Bronchial epithelial cell (primary cell): Measurements from ENCODE around the gene MEG3. TPM values are rescaled to one million over a fixed set of nuclear protein-coding genes. Genes with fewer than 3 reads are reported as not detected.
"Not testable (repeated sequence)": the region's sequence is repeated elsewhere in the genome, so short reads cannot be mapped to it uniquely, and the experiment has no call there.

Experiments
- DNase-seq: peaks from one replicate; pipeline ENCODE4 v3.0.0-alpha.2; 2010; ENCODE audit warnings: low read depth
- FAIRE-seq: peaks from 2 replicates; lab custom pipeline; 2011; peaks lifted over from hg19 to GRCh38; lab: Jason Lieb, UNC
- H3K27me3 ChIP-seq: 2 replicates; pipeline ENCODE4 v1.5.1; 2011; ENCODE audit warnings: low read length; ENCODE audit not compliant: control insufficient read depth, insufficient read depth
- H3K36me3 ChIP-seq: 2 replicates; pipeline ENCODE4 v1.5.1; 2011; ENCODE audit warnings: low read length; ENCODE audit not compliant: control insufficient read depth, insufficient read depth
- H3K4me3 ChIP-seq: 2 replicates; pipeline ENCODE4 v1.5.1; 2011; ENCODE audit warnings: mild to moderate bottlenecking, low read depth, low read length, control low read depth
- CTCF ChIP-seq: IDR thresholded peaks from 2 replicates; pipeline ENCODE4 v1.5.1; 2011; ENCODE audit warnings: mild to moderate bottlenecking, moderate library complexity, low read length, control low read depth, inconsistent platforms; ENCODE audit not compliant: insufficient read depth, severe bottlenecking
- total RNA-seq: library from RNA; depleted of rRNA; stranded (reverse); fragments of >200 nt; gene quantifications from 2 replicates; pipeline ENCODE4 v1.2.1, GENCODE V29; 2014

The MEG3 gene
- total RNA-seq, 1 donor from 2014 or later, result 3.7 TPM

DNA sequence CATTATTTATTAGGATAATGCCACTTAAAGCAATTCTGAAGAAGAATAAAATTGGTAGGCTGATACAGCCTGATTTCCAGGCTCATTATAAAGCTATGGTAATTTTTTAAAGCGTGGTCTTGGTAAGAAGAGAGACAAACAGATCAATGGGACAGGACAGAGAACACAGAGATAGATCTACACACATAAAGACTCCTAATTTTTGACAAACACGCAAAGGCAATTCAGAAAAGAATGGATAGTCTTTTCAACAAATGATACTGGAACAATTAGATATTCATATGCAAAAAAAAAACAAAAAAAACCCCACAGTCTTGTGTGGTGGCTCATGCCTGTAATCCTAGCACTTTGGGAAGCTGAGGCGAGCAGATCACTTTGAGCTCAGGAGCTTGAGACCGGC lies 25.9 kb upstream of the MEG3 start:
- no peaks in the 10 kb centered on the region for H3K27me3 ChIP-seq
- H3K36me3 ChIP-seq, result no peaks in the 10 kb centered on the region
- no peak for DNase-seq
- H3K4me3 ChIP-seq, result no peak overlapping the region
- FAIRE-seq, result no peak
- TF ChIP-seq CTCF, result no peak

DNA sequence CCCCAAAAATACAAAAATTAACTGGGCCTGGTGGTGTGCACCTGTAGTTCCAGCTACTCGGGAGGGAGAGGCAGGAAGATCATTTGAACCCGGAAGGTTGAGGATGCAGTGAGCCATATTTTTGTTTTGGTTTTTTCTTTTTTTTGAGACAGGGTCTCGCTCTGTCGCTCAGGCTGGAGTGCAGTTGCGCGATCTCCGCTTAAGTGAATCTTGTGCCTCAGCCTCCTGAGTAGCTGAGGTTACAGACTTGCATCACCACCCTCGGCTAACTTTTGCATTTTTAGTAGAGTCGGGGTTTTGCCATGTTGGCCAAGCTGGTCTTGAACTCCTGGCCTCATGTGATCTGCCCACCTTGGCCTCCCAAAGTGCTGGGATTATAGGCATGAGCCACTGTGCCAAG lies 24.5 kb upstream of the MEG3 start:
- not testable (repeated sequence) for H3K4me3 ChIP-seq, H3K36me3 ChIP-seq, FAIRE-seq, H3K27me3 ChIP-seq, DNase-seq

GRCh38 chr14:100802179-100802578 lies 23.7 kb upstream of the MEG3 start:
- DNase-seq, result no peak
- Histone ChIP-seq H3K27me3 (no peaks in the 10 kb centered on the region), H3K4me3 (no peak overlapping the region), H3K36me3 (no peaks in the 10 kb centered on the region)
- FAIRE-seq, result no peak
- TF ChIP-seq CTCF, result no peak

GRCh38 chr14:100802766-100803165 lies 23.2 kb upstream of the MEG3 start:
- Histone ChIP-seq H3K27me3 (no peaks in the 10 kb centered on the region), H3K4me3 (no peak overlapping the region), H3K36me3 (no peaks in the 10 kb centered on the region)
- no peak for DNase-seq
- no peak for TF ChIP-seq CTCF
- no peak for FAIRE-seq

GRCh38 chr14:100803226-100803625 lies 22.7 kb upstream of the MEG3 start:
- FAIRE-seq, result no peak

GRCh38 chr14:100803676-100804075 lies 22.2 kb upstream of the MEG3 start:
- DNase-seq, result no peak
- FAIRE-seq, result no peak
- H3K27me3 ChIP-seq, result peaks cover under 1% of the 10 kb centered on the region
- no peaks in the 10 kb centered on the region for H3K36me3 ChIP-seq
- no peak for TF ChIP-seq CTCF
- no peak overlapping the region for H3K4me3 ChIP-seq

More at GRCh38 chr14:100803226-100803625, 22.7 kb upstream of the MEG3 start:
- TF ChIP-seq CTCF, result no peak
- Histone ChIP-seq H3K4me3 (no peak overlapping the region), H3K36me3 (no peaks in the 10 kb centered on the region), H3K27me3 (no peaks in the 10 kb centered on the region)
- no peak for DNase-seq
